Activated CD4-positive, CD25-positive, alpha-beta regulatory T cell treated with anti-CD3 and anti-CD28 coated beads, Interleukin-2, amount 50 U/mL, for 24 hours (primary cell): ENCODE results near the gene TRPV3.

Experiments
- ATAC-seq, 2 donors: fragments of 150-1000 bp; cut with Tn5 transposase; one replicate each; pipeline ENCODE4 v1.10.0; 2021; ENCODE audit warnings: mild to moderate bottlenecking in 1 of 2, moderate library complexity in 1 of 2

The TRPV3 gene

DNA sequence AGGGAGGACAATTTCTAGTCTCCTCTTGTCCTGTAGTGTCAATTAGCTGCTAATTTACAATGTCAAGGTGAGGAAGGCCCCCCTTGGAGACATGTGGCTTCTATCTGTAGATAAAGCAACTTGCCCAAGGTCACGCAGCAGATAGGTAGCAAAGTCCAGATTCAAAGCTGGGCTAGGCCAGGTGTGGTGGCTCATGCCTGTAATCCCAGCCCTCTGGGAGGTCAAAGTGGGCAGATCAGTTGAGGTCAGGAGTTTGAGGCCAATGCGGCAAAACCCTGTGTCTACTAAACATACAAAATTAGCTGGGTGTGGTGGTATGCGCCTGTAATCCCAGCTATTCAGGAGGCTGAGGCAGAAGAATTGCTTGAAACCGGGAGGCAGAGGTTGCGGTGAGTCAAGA lies 11.1 kb downstream of the TRPV3 start:
- no peak for ATAC-seq

- no peak for ATAC-seq
Measured at GRCh38 chr17:3545151-3545550, 12.5 kb downstream of the TRPV3 start.

GRCh38 chr17:3544365-3544764 lies 13.2 kb downstream of the TRPV3 start:
- no peak for ATAC-seq

- ATAC-seq = no peak
Measured at GRCh38 chr17:3543453-3543852, 14.2 kb downstream of the TRPV3 start.

- ATAC-seq = no peak
Measured at GRCh38 chr17:3542410-3543088, 15.1 kb downstream of the TRPV3 start.

- ATAC-seq = no peak
Measured at GRCh38 chr17:3539881-3540540, 17.6 kb downstream of the TRPV3 start.

DNA sequence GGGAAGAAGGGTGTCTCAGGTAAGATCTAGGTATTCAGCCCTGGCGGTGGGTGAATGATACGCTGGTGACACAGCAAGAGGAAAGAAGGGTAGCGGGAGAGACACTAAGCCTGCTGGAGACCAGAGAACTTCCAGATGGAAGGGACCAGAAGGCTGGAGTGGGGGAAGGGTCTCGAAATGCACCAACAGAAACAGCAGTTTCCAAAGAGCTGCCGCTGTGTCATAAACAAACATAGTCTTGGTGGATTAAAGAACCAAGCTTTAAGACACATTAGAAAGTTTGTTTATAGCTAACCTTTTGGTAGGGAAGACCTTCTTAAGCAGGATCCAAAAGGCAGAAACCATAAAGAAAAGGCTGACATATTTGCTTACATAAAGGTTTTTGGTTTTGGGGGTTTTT lies 20.9 kb downstream of the TRPV3 start:
- no peak for ATAC-seq

DNA sequence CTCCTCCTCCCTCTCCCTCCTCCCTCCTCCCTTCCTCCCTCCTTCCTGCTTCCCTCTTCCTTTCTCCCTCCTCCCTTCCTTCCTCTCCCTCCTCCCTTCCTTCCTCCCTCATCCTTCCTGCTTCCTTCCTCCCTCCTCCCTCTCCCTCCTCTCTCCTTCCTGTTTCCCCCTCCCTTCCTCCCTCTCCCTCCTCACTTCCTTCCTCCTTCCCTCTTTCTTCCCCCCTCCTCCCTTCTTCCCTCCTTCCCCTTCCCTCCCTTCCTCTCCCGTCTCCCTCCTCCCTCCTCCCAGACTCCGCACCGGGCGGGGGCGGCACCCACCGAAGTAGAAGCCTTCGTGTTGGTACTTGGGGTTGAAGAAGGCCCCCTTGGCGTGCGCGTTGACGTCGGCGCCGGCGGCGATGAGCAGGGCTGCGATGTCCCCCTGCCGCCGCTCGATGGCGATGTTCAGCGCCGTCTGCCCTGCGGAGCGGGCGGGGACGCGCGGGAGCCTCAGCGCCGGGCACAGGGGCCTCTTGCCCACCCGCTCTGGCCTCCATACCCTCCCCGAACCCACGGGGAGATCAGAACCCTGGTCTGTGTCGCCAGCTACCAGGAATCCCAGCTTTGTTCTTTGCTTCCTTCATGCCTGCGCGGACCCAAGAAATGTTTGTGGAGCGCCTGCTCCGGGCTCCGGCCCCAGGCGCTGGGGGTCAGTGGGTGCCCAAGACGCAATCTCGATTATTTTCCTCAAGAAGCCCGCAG lies 22.2 kb downstream of the TRPV3 start:
- peak; percentile 67 to 84 for ATAC-seq

GRCh38 chr17:3534881-3535252 lies 22.7 kb downstream of the TRPV3 start:
- ATAC-seq = no peak

- no peak for ATAC-seq
Measured at GRCh38 chr17:3533752-3534151, 23.9 kb downstream of the TRPV3 start.

- no peak for ATAC-seq
Measured at GRCh38 chr17:3532859-3533142, 24.8 kb downstream of the TRPV3 start.

DNA sequence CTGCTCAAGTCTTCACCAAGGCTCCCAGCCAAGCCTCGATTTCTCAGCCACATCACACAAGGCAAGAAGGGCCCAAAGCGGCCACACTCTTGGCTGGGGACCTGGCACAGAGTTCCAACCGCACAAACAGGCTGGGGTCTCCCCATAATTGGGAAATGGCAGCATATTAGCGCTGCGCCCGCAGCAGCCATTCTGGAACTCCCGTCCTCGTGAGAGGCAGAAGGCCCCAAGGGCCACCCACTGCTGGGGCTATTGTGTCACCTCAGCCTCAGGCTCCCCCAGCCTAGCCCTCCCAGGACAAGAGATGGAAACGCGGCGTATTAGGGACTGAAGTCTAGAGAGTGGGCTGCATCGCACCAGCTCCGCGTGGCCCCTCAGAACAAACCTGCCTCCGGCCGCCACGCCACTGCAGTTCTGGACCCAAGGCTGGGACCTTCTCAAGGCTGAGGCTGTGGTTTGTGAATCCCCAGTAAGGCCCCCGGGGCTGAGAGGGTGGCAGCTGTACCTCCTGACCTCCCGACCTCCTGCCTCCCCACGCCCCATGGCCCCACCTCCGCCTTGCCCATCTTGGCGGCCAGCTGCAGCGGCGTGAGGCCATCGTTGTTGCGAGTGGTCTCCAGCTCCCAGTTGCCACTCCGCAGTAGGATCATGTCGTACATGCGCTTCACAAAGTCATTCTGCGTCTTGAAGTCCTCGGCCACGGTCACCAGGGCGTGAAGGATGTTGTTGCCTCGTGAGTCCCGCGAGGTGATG lies 25.3 kb downstream of the TRPV3 start:
- no peak for ATAC-seq

GRCh38 chr17:3531266-3532101 lies 26.1 kb downstream of the TRPV3 start:
- no peak for ATAC-seq

DNA sequence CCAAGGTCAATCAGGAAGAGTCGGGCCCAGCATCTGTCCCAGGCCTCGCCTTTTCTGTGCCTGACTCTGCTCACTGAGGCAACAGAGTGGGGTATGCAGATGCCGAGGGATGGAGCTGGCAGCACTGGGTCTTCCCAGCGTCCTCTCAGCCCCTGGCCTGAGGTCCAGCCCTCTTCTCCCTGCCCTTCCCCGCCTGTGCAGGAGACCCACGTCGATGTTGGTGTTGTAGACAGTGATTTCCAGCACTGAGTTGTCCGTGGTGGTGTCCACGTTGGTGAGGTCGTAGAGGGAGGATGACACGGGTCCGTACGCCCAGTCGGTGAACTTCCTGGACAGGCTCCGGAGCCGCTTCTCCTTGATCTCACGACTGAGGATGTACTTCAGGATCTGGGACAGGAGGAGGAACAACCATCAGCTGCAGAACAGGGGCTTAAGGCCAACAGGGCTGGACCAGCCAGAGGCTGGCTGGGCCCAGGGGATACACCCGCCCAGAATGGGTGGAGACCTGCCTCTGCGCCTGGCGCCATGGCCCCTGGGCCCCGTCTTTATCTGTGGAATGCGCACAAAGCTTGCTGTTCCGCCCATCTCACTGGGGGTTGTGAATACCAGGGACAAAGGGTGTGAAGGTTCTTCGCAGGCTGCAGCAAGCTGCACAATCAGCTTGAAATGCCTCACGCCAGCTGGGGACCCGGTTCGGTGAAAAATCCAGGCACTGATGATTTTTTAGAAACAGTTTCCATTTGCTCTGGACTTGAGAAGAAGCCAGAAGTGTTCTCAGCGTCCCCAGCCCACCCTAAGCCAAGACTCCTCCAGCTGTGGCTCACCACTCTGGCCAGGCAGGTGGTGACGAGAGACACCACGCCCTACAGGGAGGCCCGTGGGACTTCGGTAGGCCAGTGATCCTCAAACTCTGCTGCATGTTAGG lies 27.5 kb downstream of the TRPV3 start:
- no peak for ATAC-seq

DNA sequence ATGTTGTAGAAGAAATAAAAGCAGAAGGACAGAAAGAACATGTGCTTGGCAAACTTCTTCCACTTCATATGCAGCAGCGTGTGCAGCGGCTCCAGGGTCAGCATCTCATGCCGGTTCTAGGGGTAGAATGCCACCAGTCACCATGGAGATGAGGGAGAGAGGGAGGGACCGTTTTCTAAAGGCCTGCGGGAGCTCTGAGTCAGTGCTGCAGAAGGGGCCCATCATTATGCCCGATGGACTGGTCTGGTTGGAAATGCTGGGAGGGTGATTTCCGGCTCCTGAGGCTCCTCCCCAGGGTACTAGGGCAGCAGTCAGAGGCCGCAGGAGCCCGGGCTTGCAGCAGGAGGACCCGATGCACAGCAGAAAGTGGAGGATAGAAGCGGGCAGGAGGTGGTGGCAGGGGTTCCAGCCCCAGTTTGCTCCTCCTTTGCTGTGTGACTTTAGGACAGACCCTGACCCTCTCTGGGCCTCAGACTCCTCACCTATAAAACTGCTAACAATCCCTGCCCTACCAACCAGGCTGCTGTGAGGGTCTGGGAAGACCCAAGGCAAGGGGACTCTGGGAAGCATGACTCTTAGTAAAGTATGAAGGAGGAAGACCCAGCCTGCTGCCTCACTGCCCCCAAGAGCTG lies 28.6 kb downstream of the TRPV3 start:
- ATAC-seq = no peak

GRCh38 chr17:3528403-3528851 lies 29.2 kb downstream of the TRPV3 start:
- no peak for ATAC-seq

DNA sequence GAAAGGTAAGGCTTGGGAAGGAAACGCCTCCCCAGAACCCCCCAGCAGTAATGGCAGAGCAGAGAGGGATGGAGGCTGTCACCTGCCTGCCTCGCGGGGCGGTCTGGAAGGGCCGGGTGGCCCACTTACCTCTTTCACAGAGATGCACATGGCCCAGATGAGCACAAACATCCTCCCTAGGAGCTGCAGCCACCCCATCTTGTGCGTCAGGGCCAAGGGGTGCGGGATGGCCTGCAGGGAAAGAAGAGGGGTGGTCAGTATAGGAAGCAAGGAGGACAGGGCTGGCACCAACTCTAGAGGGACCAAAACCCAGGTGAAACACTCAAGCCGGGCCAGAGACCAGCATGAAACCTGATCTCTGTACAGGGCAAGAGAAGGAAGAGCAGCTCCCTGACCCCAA lies 29.7 kb downstream of the TRPV3 start:
- ATAC-seq = no peak

GRCh38 chr17:3527468-3527867 lies 30.1 kb downstream of the TRPV3 start:
- ATAC-seq = no peak

DNA sequence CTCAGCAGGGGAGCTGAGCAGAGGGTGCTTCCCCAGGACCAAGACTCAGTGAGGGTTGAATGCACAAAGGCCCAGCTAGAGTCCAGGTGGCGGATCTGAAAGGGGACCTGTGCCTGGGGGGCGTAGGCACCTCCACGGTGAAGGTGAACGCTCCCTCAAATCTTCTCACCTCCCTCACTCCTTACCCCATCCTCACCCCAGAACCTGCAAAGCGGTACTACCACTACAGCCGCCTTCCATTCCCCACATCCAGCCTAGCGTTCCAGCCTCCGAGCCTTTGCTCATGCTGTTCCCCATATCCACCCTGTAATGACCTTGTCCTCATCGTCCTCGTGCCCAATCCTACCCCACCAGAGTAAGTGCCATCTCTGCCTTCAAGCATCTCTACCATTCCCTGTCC lies 30.6 kb downstream of the TRPV3 start:
- ATAC-seq = no peak

DNA sequence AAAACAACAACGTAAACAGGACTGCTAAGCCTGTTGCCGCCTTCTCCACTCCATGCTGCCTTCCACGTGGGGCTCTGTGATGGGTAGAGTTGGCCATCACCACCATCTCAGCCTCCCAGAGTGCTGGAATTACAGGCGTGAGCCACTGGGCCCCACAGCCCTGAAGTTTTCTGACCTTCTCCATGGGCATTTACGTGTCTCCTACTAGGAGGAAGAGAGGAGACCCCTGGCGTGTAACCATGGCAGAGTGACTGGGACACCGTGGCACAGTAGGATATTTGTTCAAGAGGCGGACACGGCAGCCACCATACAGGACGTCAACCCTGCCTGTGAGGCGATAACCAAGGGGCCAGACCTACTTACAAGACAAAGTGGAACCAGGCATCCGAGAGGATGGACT lies 31.1 kb downstream of the TRPV3 start:
- no peak for ATAC-seq

GRCh38 chr17:3524024-3524423 lies 33.6 kb downstream of the TRPV3 start:
- no peak for ATAC-seq
